HG03196 (cell line): ENCODE measurements around the gene PTX4.
"Not testable (repeated sequence)": the region's sequence is repeated elsewhere in the genome, so short reads cannot be mapped to it uniquely, and the experiment has no call there.

Source experiments
- ATAC-seq: cut with Tn5 transposase; IDR thresholded peaks from one replicate; pipeline ENCODE4 v1.9.1; 2021; ENCODE audit not compliant: unreplicated experiment

The PTX4 gene

DNA sequence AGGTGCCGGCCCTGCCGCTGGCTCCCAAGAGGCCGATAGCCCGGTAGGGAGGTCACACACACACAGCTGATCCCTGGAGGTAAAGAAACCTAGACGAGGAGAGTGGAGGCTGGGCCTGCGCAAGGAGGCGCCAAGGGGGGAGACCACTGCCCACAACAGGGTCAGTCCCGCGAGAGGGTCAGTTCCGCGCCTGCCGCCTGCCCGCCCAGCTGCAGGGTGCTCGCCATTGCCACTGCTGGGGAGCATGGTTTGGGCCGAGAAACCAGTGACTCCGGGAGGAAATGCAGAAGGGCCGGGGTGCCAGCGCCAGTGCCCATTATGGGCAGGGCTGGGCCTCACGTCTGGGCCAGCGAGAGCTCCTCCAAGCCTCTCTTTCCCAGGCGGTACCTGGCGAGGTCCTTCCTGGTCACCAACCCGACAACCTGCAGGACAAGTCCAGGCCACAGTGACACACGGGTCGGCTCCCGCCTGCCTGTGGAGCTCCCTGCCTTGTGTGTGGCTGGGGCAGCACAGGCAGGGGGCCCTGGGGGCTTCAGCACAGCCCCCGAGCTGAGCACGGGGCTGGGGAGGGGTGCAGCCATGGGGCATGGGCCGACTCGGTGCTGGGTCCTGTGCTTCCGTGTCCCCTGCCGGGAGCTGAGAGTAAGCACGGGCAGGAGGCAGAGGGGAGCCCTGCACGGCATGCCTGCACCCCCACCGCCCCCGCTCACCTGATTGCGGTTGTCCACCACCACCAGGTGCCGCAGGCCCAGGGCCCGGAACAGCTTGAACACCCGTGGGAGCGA, 42.3 kb downstream of the PTX4 start:
- no peak for ATAC-seq

DNA sequence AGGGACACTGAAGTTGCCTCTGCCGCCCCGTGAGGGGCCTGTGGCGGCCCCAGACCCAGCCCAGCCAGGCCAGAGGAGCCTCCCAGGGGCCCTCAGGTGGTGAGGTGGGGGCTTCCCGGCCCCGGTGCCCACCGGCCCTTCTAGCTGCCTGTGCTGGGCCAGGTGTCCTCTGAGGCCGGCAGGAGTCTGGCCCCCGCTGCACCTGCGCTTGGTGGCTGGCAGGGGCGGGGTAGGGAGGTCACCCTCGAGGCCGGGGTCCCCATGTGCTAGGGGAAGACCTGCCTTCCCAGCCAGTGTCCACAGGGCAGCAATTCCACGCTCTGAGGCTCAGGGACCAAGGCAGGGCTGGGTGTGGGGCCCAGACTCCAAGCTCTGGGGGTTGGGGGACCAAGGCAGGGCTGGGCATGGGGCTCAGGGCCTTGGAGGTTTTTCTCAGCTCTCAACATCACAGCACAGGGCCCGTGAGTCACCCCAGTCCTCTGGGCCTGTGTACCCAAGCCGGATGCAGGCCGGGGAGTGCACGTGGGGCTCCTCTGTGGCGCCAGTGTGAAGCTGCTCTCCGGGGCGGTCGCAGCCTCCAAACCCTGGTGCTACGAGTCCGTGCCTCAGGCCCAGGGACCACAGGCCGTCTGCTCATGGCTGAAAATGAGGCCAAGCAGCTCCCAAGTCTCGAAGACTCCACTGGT, 43.1 kb downstream of the PTX4 start:
- ATAC-seq = no peak

DNA sequence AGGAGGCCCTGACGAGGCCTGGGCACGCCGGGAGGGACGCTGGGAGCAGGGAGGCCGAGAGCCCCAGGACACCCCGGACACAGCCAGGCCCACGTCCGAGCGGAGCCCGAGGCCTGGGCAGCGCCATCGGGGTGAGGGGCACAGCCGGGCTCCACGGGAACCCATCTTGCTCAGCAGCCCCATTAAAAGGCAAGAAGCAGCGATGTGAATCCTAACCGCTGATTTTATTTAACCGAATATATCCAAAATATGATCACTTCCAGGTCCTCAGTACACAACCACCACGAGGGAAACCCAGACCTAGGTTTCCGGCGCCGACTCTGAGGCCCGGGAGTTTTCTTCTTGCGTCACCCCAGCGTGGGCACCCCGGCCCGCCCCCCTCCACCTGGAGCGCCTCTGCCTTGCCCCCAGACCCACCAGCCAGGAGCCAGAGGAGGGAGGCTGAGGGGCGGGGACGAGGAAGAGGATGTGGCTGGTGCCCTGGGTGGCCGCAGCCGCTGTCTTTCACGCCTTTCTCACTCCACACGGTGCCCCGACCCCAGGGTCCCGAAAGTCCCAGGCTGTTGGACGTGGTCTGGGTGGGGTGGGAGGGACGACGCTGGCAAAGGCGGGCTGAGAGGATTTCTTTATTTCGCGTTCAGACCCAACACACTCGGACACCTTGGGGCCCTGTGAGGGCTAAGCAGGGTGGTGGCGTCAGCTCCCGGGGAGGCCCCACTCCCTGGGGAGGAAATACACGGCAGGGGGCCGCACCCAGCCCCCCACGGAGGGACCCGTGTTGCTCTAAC, 43.8 kb downstream of the PTX4 start:
- ATAC-seq = no peak

DNA sequence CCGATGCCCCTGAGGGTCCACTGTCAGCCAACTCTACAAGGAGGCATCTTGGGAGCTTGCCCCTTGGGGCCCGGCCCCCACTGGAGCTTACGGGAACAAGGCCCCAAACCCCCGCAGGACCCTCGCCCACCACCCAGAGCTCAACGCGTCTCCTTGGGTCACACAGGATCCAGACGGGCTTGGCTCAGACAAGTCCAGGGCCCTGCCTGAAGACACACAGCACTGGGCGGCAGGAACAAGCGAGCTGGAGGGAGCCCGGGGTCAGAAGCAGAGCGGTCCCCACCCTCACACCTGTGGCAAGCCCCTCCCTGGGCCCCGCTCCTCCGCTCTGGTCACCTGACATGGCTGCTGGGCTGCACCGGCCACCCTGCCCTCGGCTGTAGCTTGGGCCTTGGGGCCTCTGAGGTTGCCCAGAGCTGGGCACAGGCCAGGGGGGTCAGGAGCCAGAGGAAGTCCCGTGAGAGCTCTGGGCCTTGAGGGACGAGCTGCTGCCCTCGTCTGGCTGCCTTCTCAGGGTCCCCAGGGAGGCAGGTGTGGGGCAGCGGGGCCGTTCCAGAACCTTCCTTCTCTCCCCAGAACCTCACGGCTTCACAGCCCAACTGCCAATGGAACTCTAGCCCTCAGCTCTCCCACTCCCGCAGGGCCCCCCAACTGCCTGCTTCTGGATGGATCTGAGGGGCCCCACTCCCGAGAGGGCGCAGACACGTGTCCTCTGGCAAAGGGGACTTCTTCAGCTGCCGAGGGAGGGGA, 44.6 kb downstream of the PTX4 start, which contains the start of gene CCDC154:
Gene CCDC154, minus strand, starts transcription at position 577 of the 750 bp plus-strand sequence. Its CDS starts 234 bp downstream, at position 343.
- no peak for ATAC-seq

DNA sequence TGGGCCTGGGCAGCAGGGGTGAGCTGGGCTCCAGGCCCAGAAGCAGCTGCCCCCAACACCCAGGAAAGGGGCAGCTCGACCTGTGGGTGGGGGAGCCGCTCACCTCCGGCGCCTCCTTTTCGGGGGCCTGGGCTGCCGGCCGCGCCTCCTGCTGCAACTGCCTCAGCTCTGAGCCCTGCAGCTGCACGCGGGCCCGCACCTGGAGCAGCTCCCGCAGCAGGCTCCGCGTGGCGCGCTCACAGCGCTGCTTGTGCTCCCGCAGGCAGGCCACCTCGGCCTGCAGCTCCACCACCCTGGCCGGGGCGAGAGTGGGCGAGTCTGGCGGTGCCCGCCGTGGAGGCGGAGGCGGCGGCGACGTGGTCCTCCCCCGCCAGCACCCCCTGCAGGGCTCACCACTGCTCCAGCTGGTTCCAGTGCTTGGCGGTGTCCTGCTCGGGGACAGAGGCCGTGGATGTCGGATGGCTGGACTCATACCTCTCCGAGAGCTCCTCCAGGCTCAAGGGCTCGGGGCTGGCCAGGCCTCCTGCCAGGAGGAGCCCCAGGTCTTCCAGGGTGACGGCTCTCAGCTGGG, 45.3 kb downstream of the PTX4 start:
- no peak for ATAC-seq

DNA sequence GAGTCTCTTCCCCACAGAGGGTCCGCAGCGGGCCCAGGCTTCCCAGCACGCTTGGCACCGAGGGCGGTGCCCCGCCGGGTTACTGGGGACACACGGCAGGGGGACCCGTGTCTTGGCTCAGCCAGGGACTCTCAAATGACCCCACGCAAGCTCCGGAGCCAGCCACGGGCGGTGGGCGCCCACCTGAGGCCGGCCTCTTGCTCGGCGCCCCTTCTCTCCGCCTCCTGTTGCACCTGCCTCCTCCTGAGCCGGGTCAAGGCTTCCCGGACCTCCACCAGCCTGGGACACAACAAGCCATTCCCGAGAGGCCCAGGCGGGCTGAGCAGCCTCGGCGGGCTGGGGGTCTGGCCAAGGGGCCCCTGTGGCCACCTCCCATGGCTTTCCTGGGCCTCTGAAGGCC, 46.0 kb downstream of the PTX4 start:
- no peak for ATAC-seq

DNA sequence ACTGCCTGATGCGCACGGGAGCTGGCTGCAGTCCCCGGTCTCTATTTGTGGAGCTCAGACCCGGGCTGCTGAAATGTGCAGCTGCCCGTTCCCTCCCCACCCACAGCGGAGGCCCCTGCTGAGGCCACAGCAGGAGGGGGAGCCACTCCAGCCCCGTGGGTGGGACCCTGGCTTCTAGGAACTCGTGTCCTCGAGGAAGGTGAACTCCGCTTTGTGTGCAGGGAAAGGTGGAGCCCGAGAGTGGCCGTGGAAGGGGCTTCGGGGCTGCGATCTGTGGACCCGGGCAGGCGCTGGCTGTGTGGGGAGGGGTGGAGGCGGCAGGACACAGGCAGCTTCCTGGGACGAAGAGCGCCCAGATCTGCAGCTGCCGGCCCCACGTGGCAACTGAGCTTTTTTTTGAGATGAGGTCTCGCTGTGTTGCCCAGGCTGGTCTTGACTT, 47.3 kb downstream of the PTX4 start:
- ATAC-seq = no peak

DNA sequence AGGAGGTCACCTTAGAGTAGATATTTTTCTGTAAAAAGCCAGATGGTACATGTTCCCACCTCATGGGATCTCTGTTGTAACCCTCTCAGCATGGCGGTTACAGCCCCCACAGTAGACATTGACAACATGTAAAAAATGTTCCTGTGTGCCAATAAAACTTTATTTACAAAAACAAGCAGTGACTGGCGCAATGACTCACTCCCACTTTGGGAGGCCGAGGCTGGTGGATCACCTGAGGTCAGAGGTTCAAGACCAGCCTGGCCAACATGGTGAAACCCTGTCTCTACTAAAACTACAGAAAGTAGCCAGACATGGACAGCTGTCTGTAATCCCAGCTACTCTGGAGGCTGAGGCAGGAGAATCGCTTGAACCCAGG, 49.1 kb downstream of the PTX4 start:
- not testable (repeated sequence) for ATAC-seq

DNA sequence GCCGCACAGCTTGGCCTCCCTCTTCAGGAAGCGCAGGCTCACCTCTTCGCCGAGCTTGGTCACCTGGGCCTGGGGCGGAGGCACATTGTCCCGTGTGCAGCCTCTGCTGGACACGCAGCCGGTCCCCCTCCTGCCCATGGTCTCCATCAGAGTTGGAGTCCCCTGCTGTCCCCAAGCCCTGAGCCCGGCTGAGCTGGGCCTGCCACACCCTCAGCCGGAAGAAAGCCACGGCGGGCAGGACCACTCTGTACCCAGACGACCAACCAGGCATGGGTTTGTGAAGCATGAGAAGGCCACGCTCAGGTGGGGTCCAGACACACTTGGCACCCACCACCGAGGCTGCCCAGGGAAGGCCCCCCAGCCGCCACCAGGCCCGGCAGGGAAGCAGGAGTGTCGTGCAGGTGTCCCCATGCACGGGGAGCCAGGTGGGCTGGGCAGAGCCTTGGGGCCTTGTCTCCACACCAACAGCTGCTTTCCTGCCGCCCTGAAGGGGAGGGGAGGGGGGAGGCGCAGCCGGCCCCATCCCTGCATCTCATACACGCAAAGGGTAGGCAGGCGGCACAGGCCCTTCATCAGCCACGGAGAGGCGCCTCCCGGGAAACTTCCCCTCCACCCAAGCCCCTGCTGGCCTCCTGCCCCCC, 49.6 kb downstream of the PTX4 start:
- no peak for ATAC-seq

DNA sequence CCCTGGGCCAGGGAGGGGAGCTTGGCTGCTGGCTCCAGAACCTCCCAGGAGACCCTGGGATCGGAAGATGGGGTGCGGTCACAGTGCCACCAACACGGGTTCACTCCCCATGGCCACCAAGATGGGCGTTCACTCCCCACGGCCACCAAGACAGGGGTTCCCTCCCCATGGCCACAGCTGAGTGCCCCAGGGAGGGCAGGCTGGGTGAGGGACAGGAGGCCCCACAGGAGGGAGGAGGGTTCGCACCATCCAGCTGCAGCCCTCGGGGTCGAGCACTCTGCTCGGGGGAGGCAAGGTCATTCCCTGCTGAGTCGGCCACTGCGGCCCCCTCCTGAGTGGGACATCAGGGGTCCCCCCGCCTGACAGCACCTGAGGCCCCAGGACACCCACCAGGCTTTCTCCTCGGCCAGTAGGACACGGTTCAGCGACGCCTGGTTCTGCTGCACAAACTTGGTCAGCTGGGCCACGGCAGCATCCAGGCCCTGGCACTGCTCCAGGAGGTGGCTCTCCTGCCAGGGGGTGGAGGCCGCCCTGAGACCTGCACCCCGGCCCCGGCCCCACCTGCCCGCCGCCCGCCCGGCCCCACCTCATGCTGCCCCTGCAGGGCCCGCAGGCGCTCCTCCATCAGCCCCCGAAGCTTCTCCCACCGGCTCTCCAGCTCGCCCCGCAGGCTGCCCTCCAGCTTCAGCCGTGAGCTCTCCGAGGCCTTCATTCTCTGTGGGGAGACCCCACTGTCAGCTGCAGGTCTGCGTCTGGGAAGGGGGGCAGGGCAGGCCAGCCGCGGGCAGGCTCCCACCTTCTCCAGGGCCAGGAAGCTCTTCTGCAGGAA, 50.3 kb downstream of the PTX4 start:
- no peak for ATAC-seq

DNA sequence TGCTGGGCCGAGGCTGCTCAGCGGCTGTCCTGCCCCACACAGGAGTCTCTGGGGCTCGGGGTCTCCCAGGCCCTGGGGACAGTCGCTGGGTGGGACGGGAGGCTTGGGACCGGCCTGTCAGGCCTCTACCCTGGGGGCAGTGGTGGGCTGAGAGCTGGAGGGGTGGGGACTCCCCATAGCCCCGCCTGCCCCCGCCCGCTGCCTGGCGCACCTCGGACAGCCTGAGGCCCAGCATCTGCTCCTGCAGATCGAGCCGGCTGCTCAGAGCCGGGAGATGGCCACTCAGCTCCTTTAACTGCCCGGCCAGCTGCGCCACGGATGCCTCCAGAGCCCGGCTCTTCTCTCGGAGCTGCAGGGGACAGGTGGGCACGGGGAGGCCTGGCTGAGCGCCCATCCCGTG, 51.1 kb downstream of the PTX4 start:
- ATAC-seq = no peak

DNA sequence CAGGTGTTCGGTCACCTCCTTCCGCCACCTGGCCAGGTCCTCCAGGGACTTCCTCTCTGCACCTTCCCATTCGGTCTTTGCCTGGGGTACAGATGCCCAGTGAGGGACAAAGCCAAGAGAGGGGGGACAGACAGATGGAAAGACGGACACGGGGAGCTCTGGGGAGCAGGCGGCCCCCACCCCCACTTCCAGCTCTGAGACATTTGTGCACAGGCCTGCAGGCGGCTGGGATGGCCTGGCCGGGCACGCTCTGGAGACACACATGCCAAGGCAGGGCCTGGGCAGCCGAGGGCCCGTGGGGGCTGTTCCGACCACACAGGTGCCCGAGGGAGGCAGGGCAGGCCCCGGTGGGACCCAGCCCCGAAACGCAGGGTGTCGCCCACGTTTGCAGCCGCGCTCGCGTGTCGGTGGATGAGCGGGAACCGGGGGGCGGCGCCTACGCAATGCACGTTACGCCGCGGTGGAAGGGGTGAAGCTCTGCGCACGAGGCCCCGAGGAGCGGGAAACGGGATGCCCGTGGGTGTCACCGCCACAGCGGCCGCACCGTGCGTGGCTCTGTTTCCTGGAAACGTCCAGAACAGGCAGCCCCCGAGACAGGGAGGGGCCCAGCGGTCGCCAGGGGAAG, 51.9 kb downstream of the PTX4 start:
- ATAC-seq = no peak

DNA sequence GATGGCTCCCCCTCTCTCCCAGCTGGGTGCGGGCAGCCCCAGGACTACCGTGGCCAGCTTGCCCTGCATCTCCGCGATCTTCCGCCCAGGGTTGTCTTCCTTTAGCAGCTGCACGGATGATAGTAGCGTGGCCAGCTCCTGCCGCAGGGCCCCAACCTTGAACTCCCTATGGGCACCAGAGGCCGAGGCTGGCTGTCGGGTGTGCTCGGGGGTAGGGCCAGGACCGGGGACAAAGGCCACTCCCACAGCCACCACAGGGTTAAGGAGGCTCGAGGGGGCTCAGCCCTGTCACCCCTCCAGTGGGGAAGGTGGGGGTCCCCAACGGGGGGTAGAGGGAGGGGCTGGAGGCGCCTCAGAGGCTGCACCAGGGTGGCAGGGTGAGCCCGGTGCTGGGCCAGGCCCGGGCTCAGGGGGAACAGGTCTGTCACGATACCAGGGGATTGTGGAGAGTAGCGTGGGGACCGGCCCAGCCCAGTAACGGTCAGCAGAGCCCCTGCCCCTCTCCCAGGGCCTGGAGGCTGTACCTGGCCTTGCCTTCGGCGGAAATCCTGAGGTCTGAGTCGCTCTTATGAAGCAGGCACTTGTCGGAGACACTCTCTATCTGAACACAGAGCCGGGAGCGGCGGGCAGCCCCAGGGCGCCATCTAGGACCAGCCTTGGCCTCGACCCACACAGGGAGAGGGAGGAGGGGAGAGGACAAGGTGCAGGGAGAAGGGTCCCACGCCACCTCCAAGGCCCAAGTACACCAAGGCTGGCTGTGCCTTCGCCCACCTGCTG, 52.6 kb downstream of the PTX4 start:
- ATAC-seq = no peak
